ENCODE results near the gene NOP14.
"Not testable (repeated sequence)": the region's sequence is repeated elsewhere in the genome, so short reads cannot be mapped to it uniquely, and the experiment has no call there.

NOP14 gene

DNA sequence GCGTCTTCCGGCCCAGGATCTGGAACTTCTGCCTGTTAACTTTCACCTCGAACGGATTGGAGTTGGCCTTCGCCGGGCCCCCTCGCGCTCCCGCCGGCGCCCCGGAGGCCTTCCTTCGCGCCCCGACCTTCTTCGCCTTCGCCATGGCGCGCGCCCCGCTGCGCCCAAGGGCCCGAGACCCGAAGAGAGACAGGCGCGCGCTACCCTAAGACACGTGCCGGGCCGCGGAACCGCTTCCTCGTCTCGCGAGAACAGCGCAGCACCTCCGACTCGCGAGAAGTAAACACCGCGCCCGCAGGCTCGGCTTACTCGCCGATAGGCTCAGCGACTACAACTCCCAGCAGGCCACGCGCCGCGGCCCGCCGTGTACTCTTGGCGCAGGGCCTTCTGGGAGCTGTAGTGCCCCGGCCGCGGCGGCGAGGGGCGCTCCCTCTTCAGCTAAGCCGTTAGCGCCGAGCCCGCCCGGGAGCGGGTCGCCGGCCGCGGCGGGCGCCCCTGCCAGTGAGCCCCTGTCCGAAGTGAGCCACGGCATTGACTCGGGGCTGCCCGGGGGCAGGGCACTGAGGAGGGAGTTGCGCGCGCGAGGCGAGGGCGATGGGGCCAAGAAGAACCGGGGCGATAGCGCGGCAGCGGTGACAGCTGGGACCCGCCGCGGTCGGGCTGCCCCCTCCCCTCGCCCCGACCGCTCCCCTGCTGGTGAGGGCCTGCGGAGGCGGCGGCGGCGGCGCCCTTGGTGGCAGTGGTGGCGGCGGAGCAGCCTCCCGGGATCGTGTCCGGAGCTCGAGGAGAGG lies at the start of gene NOP14, which contains the start of gene GRK4:
NOP14 (minus strand) TSS at position 232 of the 791 bp plus-strand sequence; CDS start at position 145, 87 bp downstream.
GRK4 (plus strand) TSS at position 397 of the 791 bp plus-strand sequence. CDS start 500 bp downstream, outside the sequence.
- DNase-seq (ENCODE audit: low spot score) (peak; percentile 95), FAIRE-seq (peak; percentile 57)

DNA sequence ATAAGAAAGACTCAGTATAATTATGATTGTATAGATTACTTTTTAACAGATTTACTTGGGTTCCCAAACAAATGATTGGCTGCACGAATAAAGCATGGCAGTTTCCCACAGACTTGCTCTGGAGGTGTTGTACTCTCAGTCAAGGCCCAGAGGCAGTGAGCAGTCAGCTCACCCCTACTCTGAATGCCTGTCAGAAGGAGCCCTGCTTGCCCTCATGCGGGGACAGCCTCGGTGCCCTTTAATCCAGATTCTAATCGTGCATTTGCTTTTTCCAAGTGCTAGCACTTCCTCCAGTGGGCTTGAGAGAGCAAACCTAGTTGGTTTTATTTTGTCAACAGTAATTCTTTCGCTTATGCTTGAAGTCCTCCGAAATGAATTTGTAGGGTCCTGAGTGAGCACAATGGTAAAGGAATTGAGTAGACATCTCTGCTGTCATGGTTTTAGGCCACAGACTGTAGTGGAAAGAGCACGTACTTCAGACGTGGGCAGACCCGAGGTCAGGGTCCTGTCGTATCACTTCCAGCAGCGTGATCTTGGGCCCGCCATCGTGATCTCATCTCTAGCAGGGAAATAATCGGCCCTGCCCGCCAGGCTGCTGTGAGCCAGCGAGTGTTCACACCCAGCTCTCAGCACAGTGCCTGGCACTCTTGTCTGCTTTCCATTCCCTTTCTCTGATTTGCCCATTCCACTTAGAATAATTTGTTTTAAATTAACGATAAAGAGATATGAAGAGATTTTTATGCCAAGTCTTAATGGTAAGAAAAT lies 48.4 kb upstream of the NOP14 start:
- FAIRE-seq (no peak), DNase-seq (ENCODE audit: low spot score) (no peak)

DNA sequence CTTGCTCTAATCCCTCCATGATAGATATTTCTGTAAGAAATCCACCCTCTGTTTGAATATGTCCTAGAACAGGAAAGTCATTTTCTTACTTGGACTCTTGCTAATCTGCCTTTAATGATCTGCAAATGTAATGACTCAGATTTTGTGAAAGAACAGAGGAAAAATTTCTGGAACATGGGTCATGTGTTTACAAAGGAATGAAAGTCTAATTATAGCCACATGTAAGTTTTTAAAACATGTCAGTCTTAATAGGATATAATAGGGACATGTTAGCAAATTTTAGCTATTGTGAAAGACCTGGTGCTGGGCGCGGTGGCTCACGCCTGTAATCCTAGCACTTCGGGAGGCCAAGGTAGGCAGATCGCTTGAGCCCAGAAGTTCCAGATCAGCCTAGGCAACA lies 47.8 kb upstream of the NOP14 start:
- FAIRE-seq (no peak), DNase-seq (ENCODE audit: low spot score) (no peak)

DNA sequence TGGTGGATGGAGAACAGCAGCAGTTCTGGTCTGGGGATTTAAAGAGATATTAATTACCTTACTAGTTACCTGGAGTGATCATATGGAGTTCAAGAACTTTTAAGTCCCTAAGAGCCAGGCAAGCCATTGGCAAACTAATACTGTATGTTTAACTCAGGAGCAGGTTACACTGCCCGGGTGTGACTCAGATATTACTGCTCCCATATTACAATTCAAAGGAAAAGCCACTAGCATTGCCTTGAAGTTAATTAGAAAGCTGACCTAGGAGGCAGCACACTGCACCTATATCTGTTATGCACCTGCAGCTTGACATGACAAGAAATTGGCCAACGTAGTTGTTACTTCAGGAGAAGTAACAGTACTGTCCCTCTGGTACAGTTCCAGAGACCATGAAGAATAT lies 47.4 kb upstream of the NOP14 start:
- FAIRE-seq (no peak), DNase-seq (ENCODE audit: low spot score) (no peak)

DNA sequence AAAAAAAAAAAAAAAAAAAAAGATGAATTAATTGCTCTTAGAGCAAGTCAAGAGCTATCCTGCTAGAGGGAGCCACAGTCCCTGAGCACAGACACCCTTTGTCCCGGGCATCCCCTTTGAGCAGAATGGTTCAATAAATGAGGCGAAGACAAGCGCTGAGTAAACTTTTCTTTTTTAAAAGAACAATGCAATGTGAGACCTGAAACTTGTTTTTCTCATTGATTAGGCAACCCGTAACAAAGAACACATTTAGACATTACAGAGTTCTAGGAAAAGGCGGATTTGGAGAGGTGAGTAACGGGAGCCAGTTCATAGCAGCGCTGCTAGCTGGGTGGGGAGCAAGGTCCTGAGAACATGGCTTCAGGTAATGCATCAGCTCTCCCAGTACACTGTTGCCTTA lies 46.2 kb upstream of the NOP14 start:
- DNase-seq (ENCODE audit: low spot score), result no peak

DNA sequence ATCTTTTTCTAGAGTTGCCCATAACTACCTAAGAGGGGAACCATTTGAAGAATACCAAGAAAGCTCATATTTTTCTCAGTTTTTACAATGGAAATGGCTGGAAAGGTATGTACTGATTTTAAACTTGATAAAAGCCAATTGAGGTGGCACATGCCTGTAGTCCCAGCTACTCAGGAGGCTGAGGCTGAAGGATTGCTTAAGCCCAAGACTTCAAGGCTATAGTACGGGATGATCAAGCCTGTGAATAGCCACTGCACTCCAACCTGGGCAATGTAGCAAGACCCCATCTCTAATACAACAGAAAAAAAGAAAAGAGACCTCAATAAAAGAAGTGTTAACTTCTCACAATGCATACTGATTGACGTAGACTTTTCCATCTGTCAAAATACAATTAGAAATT lies 44.5 kb upstream of the NOP14 start:
- DNase-seq (ENCODE audit: low spot score) (no peak), FAIRE-seq (no peak)

More for the DNA sequence above, 46.2 kb upstream of the NOP14 start:
- FAIRE-seq, result no peak

DNA sequence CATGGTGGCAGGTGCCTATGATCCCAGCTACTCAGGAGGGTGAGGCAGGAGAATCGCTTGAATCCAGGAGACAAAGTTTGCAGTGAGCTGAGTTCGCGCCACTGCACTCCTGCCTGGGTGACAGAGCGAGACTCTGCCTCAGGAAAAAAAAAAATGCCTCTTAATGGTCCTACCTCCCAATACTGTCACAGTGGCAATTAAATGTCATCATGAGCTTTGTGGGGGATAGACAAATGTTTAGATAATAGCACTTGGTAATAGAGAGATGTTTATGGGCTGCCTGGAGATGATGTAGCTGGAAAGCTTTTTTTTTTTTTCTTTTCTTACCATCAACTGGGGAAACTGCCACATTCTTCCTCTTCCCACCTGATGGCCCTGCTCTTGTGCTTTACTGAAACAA lies 33.2 kb upstream of the NOP14 start:
- no peak for DNase-seq (ENCODE audit: low spot score)

DNA sequence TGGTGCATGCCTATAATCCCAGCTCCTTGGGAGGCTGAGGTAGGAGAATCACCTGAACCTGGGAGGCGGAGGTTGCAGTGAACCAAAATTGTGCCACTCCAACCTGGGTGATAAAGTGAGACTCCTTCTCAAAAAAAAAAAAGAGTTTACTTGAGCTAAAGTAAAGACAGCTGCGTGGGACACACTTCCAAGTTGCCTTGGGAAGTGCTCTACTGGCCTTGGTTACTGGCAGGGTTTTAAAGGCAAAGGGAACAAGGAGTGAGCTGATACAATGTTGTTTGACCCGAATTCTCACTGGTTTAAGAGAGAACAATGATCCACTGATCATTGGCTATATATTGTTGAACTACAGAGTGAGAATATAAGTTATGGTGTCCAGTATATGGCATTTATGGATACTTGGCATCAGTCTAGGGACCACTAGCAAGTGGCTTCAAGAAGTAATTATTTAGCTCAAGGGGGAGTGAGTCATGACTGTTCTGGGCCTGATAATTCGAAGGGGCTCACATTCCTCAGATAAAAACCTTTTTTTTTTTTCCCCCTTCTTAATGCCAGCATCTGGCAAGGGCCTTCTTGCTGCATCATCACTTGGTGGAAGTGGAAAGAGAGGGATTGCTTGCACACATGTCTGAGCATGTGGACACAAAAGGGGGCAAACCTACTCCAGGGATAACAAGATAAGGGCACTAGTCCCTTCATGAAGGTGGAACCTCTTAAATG lies 32.5 kb upstream of the NOP14 start:
- no peak for DNase-seq (ENCODE audit: low spot score)
- no peak for FAIRE-seq

More for the DNA sequence above, 33.2 kb upstream of the NOP14 start:
- no peak for FAIRE-seq

DNA sequence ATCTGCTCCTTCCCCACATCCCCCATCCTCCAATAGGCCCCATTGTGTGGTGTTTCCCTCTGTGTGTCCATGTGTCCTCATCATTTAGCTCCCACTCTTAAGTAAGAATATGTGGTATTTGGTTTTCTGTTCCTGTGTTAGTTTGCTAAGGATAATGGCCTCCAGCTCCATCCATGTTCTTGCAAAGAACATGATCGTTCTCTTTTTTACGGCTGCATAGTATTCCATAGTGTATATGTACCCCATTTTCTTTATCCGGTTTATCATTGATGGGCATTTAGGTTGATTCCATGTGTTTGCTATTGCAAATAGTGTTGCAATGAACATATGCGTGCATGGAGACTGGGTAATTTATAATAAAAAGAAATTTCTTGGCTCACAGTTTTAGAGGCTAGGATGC lies 31.7 kb upstream of the NOP14 start:
- no peak for FAIRE-seq
- DNase-seq (ENCODE audit: low spot score), result no peak

DNA sequence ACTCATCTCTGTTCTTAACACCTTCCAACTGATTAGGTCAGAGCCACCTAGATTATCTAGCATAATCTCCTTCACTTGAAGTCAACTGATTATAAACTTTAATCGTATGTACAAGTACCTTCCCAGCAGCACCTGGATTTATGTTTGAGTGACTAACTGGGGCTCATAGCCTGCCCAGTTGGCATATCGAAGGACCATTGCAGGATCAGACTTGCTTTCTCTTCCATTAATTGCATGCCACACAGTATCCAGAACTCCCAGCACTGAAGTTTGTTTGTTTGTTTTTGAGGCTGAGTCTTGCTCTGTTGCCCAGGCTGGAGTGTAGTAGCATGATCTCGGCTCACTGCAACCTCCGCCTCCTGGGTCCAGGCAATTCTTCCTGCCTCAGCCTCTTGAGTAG lies 28.0 kb upstream of the NOP14 start:
- FAIRE-seq (no peak), DNase-seq (ENCODE audit: low spot score) (no peak)

DNA sequence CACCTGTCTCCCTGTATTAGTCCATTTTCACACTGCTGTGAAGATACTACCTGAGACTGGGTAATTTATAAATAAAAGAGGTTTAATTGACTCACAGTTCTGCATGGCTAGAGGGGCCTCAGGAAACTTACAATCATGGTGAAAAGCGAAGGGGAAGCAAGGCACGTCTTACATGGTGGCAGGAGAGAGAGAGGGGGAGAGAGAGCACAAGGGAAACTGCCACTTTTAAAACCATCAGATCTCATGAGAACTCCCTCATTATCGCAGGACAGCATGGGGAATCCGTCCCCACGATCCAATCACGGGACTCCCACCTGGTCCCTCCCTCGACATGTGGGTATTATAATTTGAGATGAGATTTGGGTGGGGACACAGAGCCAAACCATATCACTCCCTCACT lies 20.5 kb upstream of the NOP14 start:
- not testable (repeated sequence) for FAIRE-seq; DNase-seq (ENCODE audit: low spot score)

DNA sequence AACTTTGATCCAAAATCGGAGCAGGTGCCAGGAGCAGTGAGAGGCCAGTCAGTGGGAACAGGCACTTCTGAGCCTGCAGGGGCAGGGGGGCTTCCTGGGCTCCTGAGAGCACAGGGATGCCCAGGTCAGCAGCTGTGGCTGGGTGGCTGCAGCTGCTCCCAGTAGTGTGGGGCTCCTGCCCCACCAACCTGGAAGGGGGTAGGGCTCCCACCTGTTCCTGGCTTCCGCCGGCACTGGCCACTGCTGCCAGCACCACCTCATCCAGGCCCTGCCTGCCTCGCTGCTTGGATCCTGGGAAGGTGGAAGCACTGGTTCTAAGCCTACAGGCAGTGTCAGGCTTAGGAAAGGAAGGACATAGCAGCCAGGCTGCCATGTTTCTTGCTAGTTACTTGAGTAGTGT lies 18.8 kb upstream of the NOP14 start:
- FAIRE-seq (no peak), DNase-seq (ENCODE audit: low spot score) (no peak)

DNA sequence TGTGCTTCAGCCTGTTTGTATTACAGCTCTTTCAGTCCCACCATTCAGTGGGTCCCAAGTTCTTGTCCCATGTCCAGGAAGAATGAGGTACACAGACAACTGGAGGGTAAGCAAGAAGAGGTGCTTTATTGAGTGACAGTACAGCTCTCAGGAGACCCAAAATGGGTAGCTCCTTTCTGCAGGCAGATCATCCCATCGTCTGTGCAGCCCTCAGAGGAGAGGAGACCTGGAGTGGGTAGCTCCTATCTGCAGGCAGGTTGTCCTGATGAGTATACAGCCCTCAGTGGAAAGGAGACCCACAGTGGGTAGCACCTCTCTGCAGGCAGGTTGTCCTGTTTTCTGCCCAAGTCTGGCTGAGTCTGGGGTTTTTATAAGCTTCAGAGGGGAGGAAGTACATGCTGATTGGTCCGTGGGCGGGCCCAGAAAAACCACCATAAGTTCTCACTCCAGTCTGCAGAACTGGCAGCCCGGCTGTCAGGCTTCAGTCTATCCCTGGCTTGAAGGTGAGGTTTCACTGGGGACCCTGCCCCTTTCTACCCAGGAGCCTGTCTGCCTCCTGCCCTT lies 18.1 kb upstream of the NOP14 start:
- no peak for FAIRE-seq
- no peak for DNase-seq (ENCODE audit: low spot score)

DNA sequence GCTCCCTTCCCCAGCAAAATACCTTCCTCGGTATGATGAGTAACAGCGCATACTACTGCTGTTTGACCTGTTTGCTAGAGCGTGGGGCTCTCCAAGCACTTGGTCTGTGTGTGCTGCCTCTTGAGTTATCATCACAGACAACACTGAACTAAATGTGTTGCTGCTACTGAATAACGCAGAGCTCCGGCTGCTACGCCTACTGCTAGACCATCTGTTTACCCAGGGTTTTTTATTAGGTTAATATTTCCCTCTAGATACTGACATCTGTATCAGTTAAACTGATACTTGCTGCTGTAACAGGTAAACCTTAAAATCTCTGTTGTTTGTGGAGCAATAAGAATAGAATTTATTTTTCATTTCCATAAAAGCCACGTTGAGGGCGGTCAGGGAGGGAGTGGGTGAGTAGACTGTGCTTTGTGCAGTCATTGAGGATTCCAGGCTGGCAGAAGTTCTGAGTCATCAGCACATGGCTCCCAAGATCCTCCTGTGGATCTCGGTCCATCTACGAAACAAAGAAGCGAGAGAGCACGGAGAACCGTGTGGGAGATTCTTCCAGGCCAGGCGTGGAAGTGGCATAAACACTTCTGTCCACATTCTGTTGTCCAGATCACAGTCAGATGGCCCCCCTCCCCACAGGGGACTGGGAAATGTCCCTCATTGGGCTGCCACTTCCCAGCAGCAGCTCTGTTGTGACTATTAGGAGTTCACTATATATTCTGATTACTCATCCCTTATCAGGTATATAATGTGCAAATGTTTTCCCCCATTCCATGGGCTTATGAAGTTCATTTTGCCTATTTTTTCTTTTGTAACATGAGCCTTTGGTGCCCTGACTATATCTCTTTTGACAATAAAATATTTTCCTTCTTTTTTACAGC lies 14.2 kb upstream of the NOP14 start:
- FAIRE-seq (no peak), DNase-seq (ENCODE audit: low spot score) (peak; percentile 32)

DNA sequence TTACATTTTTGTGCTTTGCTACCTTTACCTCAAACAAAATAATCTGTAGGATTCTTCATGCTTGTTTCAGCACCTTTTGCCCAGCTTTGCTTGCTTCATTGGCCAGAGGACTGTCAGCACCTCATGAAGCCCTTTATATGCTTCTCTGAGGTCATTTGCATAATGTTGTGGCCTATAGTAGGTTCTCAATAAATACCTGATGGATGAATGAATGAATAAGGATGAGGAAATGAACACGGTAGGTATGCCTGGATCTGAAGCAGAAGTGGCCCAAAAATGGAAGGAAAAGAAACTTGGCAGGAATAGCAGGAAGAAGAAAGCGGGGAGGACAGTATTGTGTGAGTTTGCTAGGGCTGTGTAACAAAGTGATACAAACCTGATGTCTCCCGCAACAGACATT lies 8.1 kb upstream of the NOP14 start:
- no peak for FAIRE-seq
- no peak for DNase-seq (ENCODE audit: low spot score)

DNA sequence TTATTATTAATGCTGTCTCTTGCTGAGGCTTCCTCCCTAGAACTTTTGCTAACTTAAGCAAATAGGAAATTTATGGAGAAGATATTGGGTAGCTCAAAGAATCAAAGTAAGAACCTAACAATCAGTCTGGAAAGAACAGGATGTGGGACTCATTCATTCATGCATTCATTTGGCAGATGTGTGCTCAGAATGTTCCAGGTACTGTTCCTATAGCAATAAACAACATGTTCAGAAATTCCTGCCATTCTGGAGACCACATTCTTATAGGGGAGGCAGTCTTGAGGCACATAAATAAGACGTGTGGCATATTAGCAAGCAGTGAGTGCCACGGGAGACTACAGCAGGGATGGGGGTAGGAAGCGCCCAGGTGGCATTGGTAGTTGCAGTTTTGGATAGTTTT lies 5.2 kb upstream of the NOP14 start:
- FAIRE-seq (no peak), DNase-seq (ENCODE audit: low spot score) (no peak)

DNA sequence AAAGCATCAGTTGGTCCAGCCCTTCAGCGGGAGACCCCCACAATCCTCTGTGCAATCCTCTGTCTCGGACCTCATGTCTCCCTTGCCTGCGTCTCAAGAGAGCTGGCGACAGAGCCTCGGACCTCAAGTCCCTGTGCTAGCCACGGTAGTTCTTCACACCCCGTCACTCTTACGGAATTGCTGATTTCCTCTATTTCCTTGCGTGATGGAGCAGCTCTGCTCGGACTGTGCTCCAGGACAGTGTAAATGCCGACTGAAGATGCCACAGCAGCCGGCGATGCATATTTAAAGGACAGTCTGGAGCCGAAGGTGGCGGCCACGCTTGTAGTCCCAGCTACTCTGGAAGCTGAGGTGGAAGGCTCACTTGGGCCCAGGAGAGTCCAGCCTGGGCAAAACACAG lies 2.1 kb upstream of the NOP14 start:
- DNase-seq (ENCODE audit: low spot score), result no peak
- FAIRE-seq, result no peak

DNA sequence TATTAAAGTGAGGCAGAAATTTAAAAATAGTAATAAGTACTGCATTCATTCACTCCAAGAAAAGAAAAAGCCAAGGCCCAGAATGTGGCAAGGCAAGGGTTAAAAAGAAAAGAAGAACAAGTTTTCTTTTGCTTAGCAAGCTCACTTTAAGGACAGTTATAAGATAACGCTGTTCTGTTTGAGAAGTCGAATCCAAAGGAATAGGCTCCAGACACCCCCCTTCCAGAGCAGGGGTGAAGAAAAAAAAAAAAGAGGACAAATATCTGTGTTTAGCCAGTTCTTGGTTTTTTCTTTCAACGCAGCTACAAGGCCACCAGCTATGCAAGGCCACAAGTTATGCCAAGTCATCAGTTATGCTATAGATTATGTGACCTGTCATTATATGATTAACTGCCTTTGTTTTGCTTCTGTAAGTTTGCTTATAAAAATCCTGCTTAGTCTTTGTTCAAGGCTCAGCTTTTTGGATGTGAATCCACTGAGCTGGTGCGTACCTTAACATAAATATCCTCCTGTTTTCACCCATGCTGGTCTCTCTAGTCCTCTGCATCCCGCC lies 1.6 kb upstream of the NOP14 start:
- DNase-seq (ENCODE audit: low spot score), result no peak
- no peak for FAIRE-seq

DNA sequence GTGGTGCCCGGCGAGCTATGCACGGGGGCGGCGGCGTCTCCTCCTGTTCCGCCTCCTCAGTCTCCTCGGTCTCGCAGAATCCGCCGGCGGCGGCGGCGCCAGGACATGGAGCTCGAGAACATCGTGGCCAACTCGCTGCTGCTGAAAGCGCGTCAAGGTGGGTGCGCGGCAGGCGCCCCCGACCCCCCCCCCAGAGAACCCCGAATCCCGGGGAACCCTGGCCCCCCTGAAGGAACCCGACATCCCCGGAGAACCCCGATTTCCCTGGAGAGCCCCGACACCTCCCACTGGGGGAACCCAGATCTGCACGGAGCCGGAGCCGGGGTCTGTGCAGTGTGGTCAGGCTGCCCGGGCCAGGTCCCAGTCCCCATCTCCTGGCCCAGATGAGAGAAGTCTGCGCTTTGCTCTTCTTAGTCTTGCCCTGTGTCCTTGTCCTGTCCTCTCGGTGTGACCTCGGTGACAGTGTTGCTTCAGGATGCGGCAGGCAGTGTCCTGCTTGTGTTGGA lies 813 bp upstream of the NOP14 start:
- FAIRE-seq (no peak), DNase-seq (ENCODE audit: low spot score) (no peak)

DNA sequence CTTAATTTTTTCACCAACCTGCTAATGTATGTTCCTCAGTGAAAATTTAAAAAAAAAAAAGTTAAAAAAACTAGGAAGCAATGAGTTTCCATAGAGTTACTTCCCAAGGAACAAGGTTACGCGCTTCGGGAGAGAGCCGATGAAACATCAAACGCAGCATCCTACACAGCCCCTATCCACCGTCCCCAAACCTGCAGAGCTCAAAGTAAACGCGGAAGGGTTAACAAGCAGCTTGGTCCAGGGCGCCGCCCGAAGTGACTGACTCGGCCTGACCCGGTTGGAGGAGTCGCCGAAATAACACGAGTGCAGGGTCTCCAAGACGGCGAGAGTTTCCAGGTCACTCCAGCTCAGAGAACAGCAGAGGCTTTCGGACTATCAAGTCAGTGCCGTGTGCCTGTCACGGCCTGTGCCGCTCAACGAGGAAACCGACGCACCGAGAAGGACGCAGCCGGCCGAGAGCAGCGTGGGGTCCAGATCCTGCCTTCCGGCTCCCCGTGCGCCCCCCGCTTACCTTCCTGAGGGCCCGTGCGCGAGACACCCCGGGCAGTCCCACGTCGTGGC lies 512 bp downstream of the NOP14 start:
- no peak for FAIRE-seq
- DNase-seq (ENCODE audit: low spot score), result peak; percentile 34

All from RCC 7860 (cell line).